ENCODE results near the gene MYH7. TPM values are rescaled to one million over a fixed set of nuclear protein-coding genes. Genes with fewer than 3 reads are reported as not detected.

Gene MYH7
- polyA plus RNA-seq, 2 of the 4 experiments (the other 2 are of a cell fraction), result not detected

DNA sequence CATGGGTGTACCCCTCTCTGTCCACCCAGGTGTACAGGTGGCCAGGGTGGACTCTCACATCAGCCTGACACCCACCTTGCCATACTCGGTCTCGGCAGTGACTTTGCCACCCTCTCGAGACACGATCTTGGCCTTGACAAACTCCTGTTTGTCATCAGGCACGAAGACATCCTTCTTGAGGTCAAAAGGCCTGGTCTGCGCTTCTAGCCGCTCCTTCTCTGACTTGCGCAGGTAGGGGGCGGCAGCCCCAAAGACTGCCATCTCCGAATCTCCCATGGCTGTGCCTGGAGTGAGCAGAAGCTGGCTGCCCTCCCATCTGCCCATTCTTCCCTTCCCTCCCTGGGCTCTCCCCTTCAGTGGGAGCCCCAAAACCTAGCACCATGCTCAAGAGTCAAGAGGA is 2.0 kb downstream of the MYH7 start (continued):
- TF ChIP-seq REST (IDR thresholded peaks at IDR 0.05) (no peak), EP300 (IDR thresholded peaks at IDR 0.05) (no peak)
- TF ChIP-seq, protein P1, sequence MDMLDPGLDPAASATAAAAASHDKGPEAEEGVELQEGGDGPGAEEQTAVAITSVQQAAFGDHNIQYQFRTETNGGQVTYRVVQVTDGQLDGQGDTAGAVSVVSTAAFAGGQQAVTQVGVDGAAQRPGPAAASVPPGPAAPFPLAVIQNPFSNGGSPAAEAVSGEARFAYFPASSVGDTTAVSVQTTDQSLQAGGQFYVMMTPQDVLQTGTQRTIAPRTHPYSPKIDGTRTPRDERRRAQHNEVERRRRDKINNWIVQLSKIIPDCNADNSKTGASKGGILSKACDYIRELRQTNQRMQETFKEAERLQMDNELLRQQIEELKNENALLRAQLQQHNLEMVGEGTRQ (IDR thresholded peaks at IDR 0.05), result no peak

- no peak for DNase-seq (ENCODE audit: low read depth in 1 of 2, low spot score in 1 of 2)
- WGBS (ENCODE audit: missing lambda C conversion rate), result 37% methylated on average over 10 of the region's 10 CpGs
- no peak for ATAC-seq
- POLR2A ChIA-PET, result no interaction called here
- FAIRE-seq, result no peak
- TF ChIP-seq NFE2L2 (conservative IDR thresholded peaks at IDR 0.05; ENCODE audit: low read length) (no peak), CHD2 (IDR thresholded peaks at IDR 0.05; ENCODE audit: low read length, partially characterized antibody) (no peak), SMC3 (IDR thresholded peaks at IDR 0.05) (no peak), HOXB13 (CRISPR knock-in tag; IDR thresholded peaks at IDR 0.05; ENCODE audit: low read depth) (no peak), HOXB5 (CRISPR knock-in tag; IDR thresholded peaks at IDR 0.05) (no peak), GATA3 (IDR thresholded peaks at IDR 0.05; ENCODE audit: borderline replicate concordance) (no peak), EHMT2 (IDR thresholded peaks at IDR 0.05; ENCODE audit: low read depth) (no peak), CHD4 (IDR thresholded peaks at IDR 0.05; ENCODE audit: borderline replicate concordance) (no peak), MAZ (IDR thresholded peaks at IDR 0.05; ENCODE audit: borderline replicate concordance, low read depth, low read length) (no peak), BCL3 (IDR thresholded peaks at IDR 0.05) (no peak), EHF (CRISPR knock-in tag; IDR thresholded peaks at IDR 0.05) (no peak)
- TF ChIP-seq, protein P2, sequence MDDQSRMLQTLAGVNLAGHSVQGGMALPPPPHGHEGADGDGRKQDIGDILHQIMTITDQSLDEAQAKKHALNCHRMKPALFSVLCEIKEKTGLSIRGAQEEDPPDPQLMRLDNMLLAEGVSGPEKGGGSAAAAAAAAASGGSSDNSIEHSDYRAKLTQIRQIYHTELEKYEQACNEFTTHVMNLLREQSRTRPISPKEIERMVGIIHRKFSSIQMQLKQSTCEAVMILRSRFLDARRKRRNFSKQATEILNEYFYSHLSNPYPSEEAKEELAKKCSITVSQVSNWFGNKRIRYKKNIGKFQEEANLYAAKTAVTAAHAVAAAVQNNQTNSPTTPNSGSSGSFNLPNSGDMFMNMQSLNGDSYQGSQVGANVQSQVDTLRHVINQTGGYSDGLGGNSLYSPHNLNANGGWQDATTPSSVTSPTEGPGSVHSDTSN (IDR thresholded peaks at IDR 0.05), result no peak
- no peak overlapping the region for H3K4me2 ChIP-seq
- CTCF ChIA-PET, result interaction anchor here (0.9 kb wide), 1 partner anchor 53 kb away, joined by 3 read pairs; no protein-coding TSS in a partner anchor
- H3K4me3 ChIP-seq, result no peak overlapping the region
- no peak overlapping the region for H3K27ac ChIP-seq
- no peaks in the 10 kb centered on the region for H3K4me1 ChIP-seq
- no peaks in the 10 kb centered on the region for H3K9me3 ChIP-seq
Measured at GRCh38 chr14:23432946-23433345, 2.5 kb downstream of the MYH7 start.

DNA sequence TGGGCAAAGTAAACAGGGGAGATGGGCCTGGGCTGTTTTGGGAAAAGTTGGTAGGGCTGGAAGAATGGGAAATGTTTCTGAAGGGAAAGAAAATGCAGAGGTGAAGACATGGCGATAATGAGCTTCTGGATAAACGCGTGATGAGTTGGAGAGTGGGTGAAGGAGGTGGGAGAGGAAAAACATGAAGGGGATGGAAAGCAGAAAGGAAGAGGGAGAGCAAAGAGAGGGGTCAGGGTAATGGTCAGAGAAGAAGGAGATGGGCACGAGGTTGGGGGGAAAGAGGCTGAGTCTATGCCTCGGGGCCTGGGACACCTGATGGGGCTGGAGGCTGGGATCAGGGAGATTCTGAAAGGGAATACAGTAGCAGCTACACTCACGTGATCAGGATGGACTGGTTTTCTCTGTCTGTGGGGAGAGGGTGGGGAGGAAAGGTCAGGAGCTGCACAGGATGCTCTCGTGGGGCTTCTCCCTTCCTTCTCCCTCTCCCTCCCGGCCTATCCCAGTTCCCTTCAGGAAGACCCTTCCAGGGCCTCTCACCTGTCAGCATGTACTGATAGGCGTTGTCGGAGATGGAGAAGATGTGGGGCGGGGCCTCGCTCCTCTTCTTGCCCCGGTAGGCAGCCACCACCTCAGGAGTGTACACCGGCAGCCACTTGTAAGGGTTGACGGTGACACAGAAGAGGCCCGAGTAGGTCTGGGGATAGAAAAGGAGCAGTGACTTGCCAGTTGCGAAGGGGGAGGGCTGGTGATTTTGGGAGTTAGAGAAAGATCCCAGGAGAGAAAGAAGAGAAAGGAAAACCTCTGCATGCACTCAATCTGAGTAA is 3.1 kb downstream of the MYH7 start:
- ATAC-seq (no peak), FAIRE-seq (no peak), DNase-seq (ENCODE audit: low read depth in 1 of 2, low spot score in 1 of 2) (no peak)
- Histone ChIP-seq H3K4me3 (no peak overlapping the region), H3K9me3 (no peaks in the 10 kb centered on the region), H3K27ac (no peak overlapping the region), H3K4me1 (no peaks in the 10 kb centered on the region), H3K4me2 (no peak overlapping the region)
- ChIA-PET CTCF (no interaction called here), POLR2A (no interaction called here)
- 26% methylated on average over 17 of the region's 17 CpGs for WGBS (ENCODE audit: missing lambda C conversion rate)
- TF ChIP-seq JUNB (IDR thresholded peaks at IDR 0.05), result no peak
- TF ChIP-seq CEBPB (IDR thresholded peaks at IDR 0.05), result no peak
- TF ChIP-seq NFE2L2 (conservative IDR thresholded peaks at IDR 0.05; ENCODE audit: low read length), result no peak
- TF ChIP-seq CTCF (IDR thresholded peaks at IDR 0.05), result no peak
- TF ChIP-seq, protein P3, sequence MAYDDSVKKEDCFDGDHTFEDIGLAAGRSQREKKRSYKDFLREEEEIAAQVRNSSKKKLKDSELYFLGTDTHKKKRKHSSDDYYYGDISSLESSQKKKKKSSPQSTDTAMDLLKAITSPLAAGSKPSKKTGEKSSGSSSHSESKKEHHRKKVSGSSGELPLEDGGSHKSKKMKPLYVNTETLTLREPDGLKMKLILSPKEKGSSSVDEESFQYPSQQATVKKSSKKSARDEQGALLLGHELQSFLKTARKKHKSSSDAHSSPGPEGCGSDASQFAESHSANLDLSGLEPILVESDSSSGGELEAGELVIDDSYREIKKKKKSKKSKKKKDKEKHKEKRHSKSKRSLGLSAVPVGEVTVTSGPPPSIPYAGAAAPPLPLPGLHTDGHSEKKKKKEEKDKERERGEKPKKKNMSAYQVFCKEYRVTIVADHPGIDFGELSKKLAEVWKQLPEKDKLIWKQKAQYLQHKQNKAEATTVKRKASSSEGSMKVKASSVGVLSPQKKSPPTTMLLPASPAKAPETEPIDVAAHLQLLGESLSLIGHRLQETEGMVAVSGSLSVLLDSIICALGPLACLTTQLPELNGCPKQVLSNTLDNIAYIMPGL (CRISPR knock-in tag; IDR thresholded peaks at IDR 0.05; ENCODE audit: borderline replicate concordance), result no peak
- no peak for TF ChIP-seq JUN (IDR thresholded peaks at IDR 0.05)
- TF ChIP-seq, protein P1 (IDR thresholded peaks at IDR 0.05), result no peak
- no peak for TF ChIP-seq MAFK (IDR thresholded peaks at IDR 0.05; ENCODE audit: partially characterized antibody)
- no peak for TF ChIP-seq TP53 (CRISPR knock-in tag; IDR thresholded peaks at IDR 0.05)

Measured in A549 (cell line).